ENCODE data around the gene GAPVD1. TPM values are rescaled to one million over a fixed set of nuclear protein-coding genes. Genes with fewer than 3 reads are reported as not detected.

Gene GAPVD1
- total and polyA plus RNA-seq, 10 of the 15 experiments (the other 5 are each of a cell fraction or from before 2014, with no cell fraction given), result 4.3 to 36.6 (median 25.9) TPM

GRCh38 chr9:125271081-125271480 is 9.5 kb downstream of the GAPVD1 start:
- intact Hi-C loops (cut with micrococcal nuclease; ENCODE audit: unreplicated experiment), result no loop called here
- DNase-seq (ENCODE audit: low read depth, low spot score) (no peak), FAIRE-seq (no peak), ATAC-seq (no peak)
- H3K27ac ChIP-seq (ENCODE audit: control insufficient read depth, insufficient read depth), result no peak overlapping the region
- H3K4me2 ChIP-seq (ENCODE audit: control insufficient read depth, insufficient read depth), result no peak overlapping the region
- H3K9ac ChIP-seq (ENCODE audit: control insufficient read depth, insufficient read depth, low read length), result no peak overlapping the region
- TF ChIP-seq ESRRA (IDR thresholded peaks at IDR 0.05; ENCODE audit: low read length) (no peak), CBX5 (IDR thresholded peaks at IDR 0.05; ENCODE audit: low read depth) (no peak), ZZZ3 (IDR thresholded peaks at IDR 0.05; ENCODE audit: control insufficient read depth, insufficient read length, low read depth) (no peak), MYB (IDR thresholded peaks at IDR 0.05; ENCODE audit: borderline replicate concordance, low read depth, low read length) (no peak), GATAD2B (conservative IDR thresholded peaks at IDR 0.05; ENCODE audit: low read depth) (no peak), RCOR1 (conservative IDR thresholded peaks at IDR 0.05; ENCODE audit: low read depth, low read length) (no peak), HDAC6 (IDR thresholded peaks at IDR 0.05; ENCODE audit: unreplicated experiment) (no peak), JUND (IDR thresholded peaks at IDR 0.05; ENCODE audit: low read depth, low read length) (no peak)
- ChIA-PET POLR2A (no interaction called here), SMC1A (ENCODE audit: uncharacterized antibody, unreplicated experiment) (no interaction called here), CTCF (no interaction called here), RAD21 (ENCODE audit: unreplicated experiment) (no interaction called here)
- H3K36me3 ChIP-seq (ENCODE audit: control insufficient read depth in 2 of 2, insufficient read depth in 2 of 2, low read length in 1 of 2), result peaks cover 0 to 12% of the 10 kb centered on the region in 2 experiments; a peak in 2 of 4 replicates
- no peaks in the 10 kb centered on the region for H3K27me3 ChIP-seq (replicated peaks in 1 of 2; ENCODE audit: control insufficient read depth in 2 of 2, insufficient read depth in 2 of 2, low read length in 1 of 2)
- H3K4me1 ChIP-seq (ENCODE audit: control insufficient read depth, insufficient read depth, low read length), result no peaks in the 10 kb centered on the region; the same call in 1 of the 2 replicates
- H3K79me2 ChIP-seq (ENCODE audit: control insufficient read depth, insufficient read depth, low read length), result peaks cover 45% of the 10 kb centered on the region
- H3K9me3 ChIP-seq (replicated peaks; ENCODE audit: control insufficient read depth, insufficient read depth, low read length), result no peaks in the 10 kb centered on the region
- H3K4me3 ChIP-seq, result no peak overlapping the region
- TSS peak; percentile 44 for BruUV-seq (replicated peaks)
- WGBS (ENCODE audit: insufficient coverage, insufficient replicate concordance, low lambda C conversion rate, missing lambda C conversion rate), result 86% methylated on average over 5 of the region's 5 CpGs
- in situ Hi-C loops (cut with MboI), result no loop called here
- no peak overlapping the region for H2AFZ ChIP-seq (ENCODE audit: control insufficient read depth, low read depth, low read length)
- no peaks in the 10 kb centered on the region for H4K20me1 ChIP-seq (ENCODE audit: control insufficient read depth, insufficient read depth)

DNA sequence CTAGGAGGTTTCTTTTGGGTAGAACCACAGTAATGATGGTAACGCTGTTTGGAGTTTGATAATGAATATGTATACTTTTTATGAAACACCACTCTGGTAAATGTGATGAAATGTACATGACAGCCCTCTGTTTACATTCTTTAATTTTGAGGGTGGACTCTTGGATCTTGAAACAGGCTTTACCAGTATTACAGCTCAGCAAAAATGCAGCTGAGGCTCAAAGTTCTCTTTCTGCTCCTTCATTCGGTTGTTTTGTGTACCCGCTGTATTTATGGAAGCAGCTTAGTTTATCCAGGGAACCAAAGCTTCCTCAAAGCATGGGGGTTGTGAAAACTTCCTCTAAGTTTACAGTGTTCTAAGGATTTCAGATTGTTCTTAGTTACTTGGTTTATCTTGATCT is 11.1 kb downstream of the GAPVD1 start:
- RAD21 ChIA-PET (ENCODE audit: unreplicated experiment), result no interaction called here
- no peak overlapping the region for H2AFZ ChIP-seq (ENCODE audit: control insufficient read depth, low read depth, low read length)
- no peaks in the 10 kb centered on the region for H4K20me1 ChIP-seq (ENCODE audit: control insufficient read depth, insufficient read depth)
- no peak overlapping the region for H3K9ac ChIP-seq (ENCODE audit: control insufficient read depth, insufficient read depth, low read length)
- ATAC-seq (no peak), DNase-seq (ENCODE audit: low read depth, low spot score) (no peak), FAIRE-seq (no peak)
- POLR2A ChIA-PET, result interaction anchor here (0.6 kb wide), 1 partner anchor 70 kb away, joined by 3 read pairs; no protein-coding TSS in a partner anchor
- no peak overlapping the region for H3K4me3 ChIP-seq
- SMC1A ChIA-PET (ENCODE audit: uncharacterized antibody, unreplicated experiment), result interaction anchor here (0.5 to 1.3 kb wide), 4 partner anchors 14 to 55 kb away, joined by 3 to 4 read pairs (median 3); no protein-coding TSS in a partner anchor
- no peaks in the 10 kb centered on the region; the same call in 1 of the 2 replicates for H3K4me1 ChIP-seq (ENCODE audit: control insufficient read depth, insufficient read depth, low read length)
- H3K27me3 ChIP-seq (replicated peaks in 1 of 2; ENCODE audit: control insufficient read depth in 2 of 2, insufficient read depth in 2 of 2, low read length in 1 of 2), result no peaks in the 10 kb centered on the region
- in situ Hi-C loops (cut with MboI), result no loop called here
- H3K9me3 ChIP-seq (replicated peaks; ENCODE audit: control insufficient read depth, insufficient read depth, low read length), result no peaks in the 10 kb centered on the region
- H3K79me2 ChIP-seq (ENCODE audit: control insufficient read depth, insufficient read depth, low read length), result peaks cover 46% of the 10 kb centered on the region
- CTCF ChIA-PET, result no interaction called here
- BruUV-seq (replicated peaks), result no TSS peak
- H3K4me2 ChIP-seq (ENCODE audit: control insufficient read depth, insufficient read depth), result no peak overlapping the region
- no peak overlapping the region for H3K27ac ChIP-seq (ENCODE audit: control insufficient read depth, insufficient read depth)
- peaks cover 0 to 9% of the 10 kb centered on the region in 2 experiments; a peak in 2 of 4 replicates for H3K36me3 ChIP-seq (ENCODE audit: control insufficient read depth in 2 of 2, insufficient read depth in 2 of 2, low read length in 1 of 2)
- intact Hi-C loops (cut with micrococcal nuclease; ENCODE audit: unreplicated experiment), result no loop called here
- 72% methylated on average over 3 of the region's 3 CpGs for WGBS (ENCODE audit: insufficient coverage, insufficient replicate concordance, low lambda C conversion rate, missing lambda C conversion rate)
- no peak for TF ChIP-seq SMARCA5 (IDR thresholded peaks at IDR 0.05)
- no peak for TF ChIP-seq IKZF2 (IDR thresholded peaks at IDR 0.05)
- TF ChIP-seq, protein P1, sequence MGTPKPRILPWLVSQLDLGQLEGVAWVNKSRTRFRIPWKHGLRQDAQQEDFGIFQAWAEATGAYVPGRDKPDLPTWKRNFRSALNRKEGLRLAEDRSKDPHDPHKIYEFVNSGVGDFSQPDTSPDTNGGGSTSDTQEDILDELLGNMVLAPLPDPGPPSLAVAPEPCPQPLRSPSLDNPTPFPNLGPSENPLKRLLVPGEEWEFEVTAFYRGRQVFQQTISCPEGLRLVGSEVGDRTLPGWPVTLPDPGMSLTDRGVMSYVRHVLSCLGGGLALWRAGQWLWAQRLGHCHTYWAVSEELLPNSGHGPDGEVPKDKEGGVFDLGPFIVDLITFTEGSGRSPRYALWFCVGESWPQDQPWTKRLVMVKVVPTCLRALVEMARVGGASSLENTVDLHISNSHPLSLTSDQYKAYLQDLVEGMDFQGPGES (IDR thresholded peaks at IDR 0.05), result no peak
- TF ChIP-seq NBN (IDR thresholded peaks at IDR 0.05), result no peak
- TF ChIP-seq, protein P2, sequence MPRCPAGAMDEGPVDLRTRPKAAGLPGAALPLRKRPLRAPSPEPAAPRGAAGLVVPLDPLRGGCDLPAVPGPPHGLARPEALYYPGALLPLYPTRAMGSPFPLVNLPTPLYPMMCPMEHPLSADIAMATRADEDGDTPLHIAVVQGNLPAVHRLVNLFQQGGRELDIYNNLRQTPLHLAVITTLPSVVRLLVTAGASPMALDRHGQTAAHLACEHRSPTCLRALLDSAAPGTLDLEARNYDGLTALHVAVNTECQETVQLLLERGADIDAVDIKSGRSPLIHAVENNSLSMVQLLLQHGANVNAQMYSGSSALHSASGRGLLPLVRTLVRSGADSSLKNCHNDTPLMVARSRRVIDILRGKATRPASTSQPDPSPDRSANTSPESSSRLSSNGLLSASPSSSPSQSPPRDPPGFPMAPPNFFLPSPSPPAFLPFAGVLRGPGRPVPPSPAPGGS (IDR thresholded peaks at IDR 0.05; ENCODE audit: borderline replicate concordance, insufficient read depth, low read depth, low read length, poor library complexity, severe bottlenecking), result no peak
- no peak for TF ChIP-seq MYC (IDR thresholded peaks at IDR 0.05; ENCODE audit: insufficient read depth, insufficient read length, insufficient replicate concordance, low read length, severe bottlenecking)
- TF ChIP-seq CEBPB (IDR thresholded peaks at IDR 0.05; ENCODE audit: borderline replicate concordance in 1 of 2, low read depth in 2 of 2, low read length in 2 of 2), result no peak
- TF ChIP-seq IKZF1 (conservative IDR thresholded peaks at IDR 0.05), result no peak
- no peak for TF ChIP-seq IRF4 (IDR thresholded peaks at IDR 0.05; ENCODE audit: low read depth, low read length)
- TF ChIP-seq PAX5 (IDR thresholded peaks at IDR 0.05; ENCODE audit: borderline replicate concordance, low read depth, low read length), result no peak

Measured in GM12878 (cell line).